CD4-positive, alpha-beta T cell treated with Interleukin-2 at 100 ng/mL for 4 hours (primary cell): ENCODE measurements around the gene BBS9.

Source experiments
- DNase-seq: peaks from one replicate; pipeline ENCODE4 v3.0.0-alpha.2; 2020; ENCODE audit warnings: low spot score

The BBS9 gene

GRCh38 chr7:33649476-33650441 is 520.4 kb downstream of the BBS9 start:
- DNase-seq: no peak

GRCh38 chr7:33650828-33651227 is 521.5 kb downstream of the BBS9 start:
- no peak for DNase-seq

GRCh38 chr7:33651998-33652515 is 522.7 kb downstream of the BBS9 start:
- no peak for DNase-seq

GRCh38 chr7:33654676-33655075 is 525.3 kb downstream of the BBS9 start:
- no peak for DNase-seq
